Caco-2 (cell line): Measurements from ENCODE around the gene PRSS27. TPM values are rescaled to one million over a fixed set of nuclear protein-coding genes. Genes with fewer than 3 reads are reported as not detected.
A peak's percentile ranks its signal among the peaks of the same experiment; 100 is the strongest.

Source experiments
- BruUV-seq: library from RNA; stranded (reverse); fragments of 400-500 nt; replicated peaks from 2 replicates; lab custom pipeline; 2021; lab: Mats Ljungman, UMichigan
- CTCF ChIA-PET: fragments of 300-600 bp; sonication (Branson Sonifier 250); formaldehyde crosslinking; loops from one replicate; lab custom pipeline; 2022; ENCODE audit warnings: antibody characterized with exemption; lab: Charles Lee
- POLR2A ChIA-PET: fragments of 300-600 bp; sonication (Branson Sonifier 250); formaldehyde crosslinking; loops from one replicate; lab custom pipeline; 2022; ENCODE audit warnings: antibody characterized with exemption; lab: Charles Lee
- DNase-seq, 2 experiments: peaks; one replicate each; pipeline versions ENCODE4 v3.0.0 to v3.0.0-alpha.2; 2020 to 2022
- H3K27me3 ChIP-seq: replicated peaks from 2 replicates; pipeline ENCODE4 v1.6.0; 2011; ENCODE audit warnings: low read length; ENCODE audit not compliant: control insufficient read depth, insufficient read depth
- H3K36me3 ChIP-seq: 2 replicates; pipeline ENCODE4 v1.5.1; 2011; ENCODE audit warnings: low read length; ENCODE audit not compliant: control insufficient read depth, insufficient read depth
- H3K4me1 ChIP-seq: fragments of 250-450 bp; sonication (Bioruptor Pico); 2 replicates; pipeline ENCODE4 v1.5.1; 2020; ENCODE audit warnings: mild to moderate bottlenecking
- H3K4me3 ChIP-seq: 2 replicates; pipeline ENCODE4 v1.5.1; 2011; ENCODE audit warnings: low read depth, mild to moderate bottlenecking, control low read depth, low read length
- H3K9me3 ChIP-seq: fragments of 250-450 bp; sonication (Bioruptor Pico); 2 replicates; pipeline ENCODE4 v1.5.1; 2020; ENCODE audit warnings: mild to moderate bottlenecking, moderate library complexity
- H3K27ac Mint-ChIP-seq: one replicate; pipeline ENCODE4 v1.8.0; 2022; ENCODE audit warnings: mixed read lengths; ENCODE audit not compliant: unreplicated experiment
- H3K27me3 Mint-ChIP-seq: one replicate; pipeline ENCODE4 v1.8.0; 2022; ENCODE audit warnings: mixed read lengths; ENCODE audit not compliant: insufficient read depth, unreplicated experiment
- H3K36me3 Mint-ChIP-seq: one replicate; pipeline ENCODE4 v1.8.0; 2022; ENCODE audit warnings: mild to moderate bottlenecking, mixed read lengths; ENCODE audit not compliant: insufficient read depth, unreplicated experiment
- H3K4me1 Mint-ChIP-seq: one replicate; pipeline ENCODE4 v1.8.0; 2022; ENCODE audit warnings: low read depth, mixed read lengths; ENCODE audit not compliant: unreplicated experiment
- H3K4me3 Mint-ChIP-seq: one replicate; pipeline ENCODE4 v1.8.0; 2022; ENCODE audit warnings: mild to moderate bottlenecking, moderate library complexity, mixed read lengths; ENCODE audit not compliant: unreplicated experiment
- H3K9me3 Mint-ChIP-seq: one replicate; pipeline ENCODE4 v1.8.0; 2022; ENCODE audit warnings: mixed read lengths; ENCODE audit not compliant: unreplicated experiment
- CTCF ChIP-seq, 2 experiments: fragments of 200-600 bp in 1 of 2; IDR thresholded peaks; 1 replicate in 1 of 2; 2 replicates in 1 of 2; pipeline versions ENCODE4 v1.5.1 to v1.8.0; 2011 to 2022; ENCODE audit warnings: antibody characterized with exemption in 1 of 2, control low read depth in 1 of 2, inconsistent platforms in 1 of 2, low read depth in 1 of 2, low read length in 1 of 2, mild to moderate bottlenecking in 1 of 2, moderate library complexity in 1 of 2; ENCODE audit not compliant: insufficient read depth in 1 of 2, severe bottlenecking in 1 of 2, unreplicated experiment in 1 of 2
- intact Hi-C: fragments of 100-400 bp; cut with micrococcal nuclease; formaldehyde crosslinking; loops from one replicate; pipeline ENCODE4 v1.10.0; 2022; ENCODE audit not compliant: unreplicated experiment
- total RNA-seq: library from RNA; stranded (reverse); gene quantifications from 2 replicates; pipeline ENCODE4 v1.2.3, GENCODE V29; 2022

PRSS27 gene
- total RNA-seq, 1 experiment from 2014 or later: 1.1 TPM

DNA sequence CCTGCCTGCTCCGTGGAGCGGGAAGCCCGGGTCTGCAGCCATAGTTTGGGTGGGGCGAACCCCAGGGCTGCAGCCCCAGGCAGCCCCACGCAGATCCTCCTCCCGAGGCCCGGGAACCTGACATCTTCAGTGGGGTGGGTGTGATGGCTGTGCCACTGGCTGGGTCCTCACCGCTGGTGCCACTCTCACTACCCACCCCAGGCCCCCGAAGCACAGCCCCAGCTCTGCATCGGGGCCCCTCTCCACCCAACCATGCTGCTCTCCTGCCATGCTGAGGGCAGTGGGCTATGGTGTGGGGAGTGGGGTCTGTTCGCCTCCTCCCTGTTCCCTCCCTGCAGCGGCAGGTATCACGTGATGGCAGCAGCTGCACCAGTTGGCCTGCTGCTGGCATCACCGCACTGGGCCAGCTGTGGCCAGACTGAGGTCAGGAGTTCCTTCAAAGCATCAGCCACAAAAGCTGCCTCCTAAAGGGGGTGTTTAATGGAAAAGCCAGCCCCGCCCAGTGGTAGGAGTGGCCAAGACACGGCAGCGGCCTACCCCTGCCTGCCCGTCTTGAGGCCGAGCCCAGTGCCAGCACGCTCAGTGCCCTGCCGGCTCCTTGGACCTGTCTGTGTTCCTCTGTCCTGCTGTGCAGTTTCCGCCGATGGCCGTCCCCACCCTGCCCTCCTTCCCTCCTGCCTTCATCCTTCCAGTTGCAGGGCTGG is 26.9 kb downstream of the PRSS27 start:
- peak overlapping the region; percentile 59 for H3K27ac Mint-ChIP-seq
- H3K36me3 ChIP-seq: no peaks in the 10 kb centered on the region; the same call in 1 of the 2 replicates

GRCh38 chr16:2692251-2692947 is 27.6 kb downstream of the PRSS27 start:
- no peak overlapping the region for H3K4me3 Mint-ChIP-seq
- no peaks in the 10 kb centered on the region for H3K9me3 Mint-ChIP-seq
- no peaks in the 10 kb centered on the region for H3K27me3 Mint-ChIP-seq
- BruUV-seq: no TSS peak
- peaks cover 15% of the 10 kb centered on the region for H3K36me3 Mint-ChIP-seq
- no peaks in the 10 kb centered on the region for H3K9me3 ChIP-seq
- no peak overlapping the region for H3K4me3 ChIP-seq
- no peaks in the 10 kb centered on the region for H3K27me3 ChIP-seq
- intact Hi-C loops: no loop called here
- no peaks in the 10 kb centered on the region for H3K4me1 ChIP-seq
- H3K27ac Mint-ChIP-seq: no peak overlapping the region
- DNase-seq: no peak
- TF ChIP-seq CTCF (IDR thresholded peaks at IDR 0.05; ENCODE audit: insufficient read depth in 1 of 2, low read depth in 1 of 2, low read length in 1 of 2, severe bottlenecking in 1 of 2, unreplicated experiment in 1 of 2): no peak
- no peaks in the 10 kb centered on the region for H3K4me1 Mint-ChIP-seq
- ChIA-PET CTCF (no interaction called here), POLR2A (no interaction called here)
- no peaks in the 10 kb centered on the region; the same call in 1 of the 2 replicates for H3K36me3 ChIP-seq

More for the DNA sequence above, 26.9 kb downstream of the PRSS27 start:
- no peak for DNase-seq
- intact Hi-C loops: no loop called here
- TF ChIP-seq CTCF (IDR thresholded peaks at IDR 0.05; ENCODE audit: insufficient read depth in 1 of 2, low read depth in 1 of 2, low read length in 1 of 2, severe bottlenecking in 1 of 2, unreplicated experiment in 1 of 2): no peak
- BruUV-seq: no TSS peak
- no peak overlapping the region for H3K4me3 ChIP-seq
- no peak overlapping the region for H3K4me3 Mint-ChIP-seq
- no peaks in the 10 kb centered on the region for H3K9me3 Mint-ChIP-seq
- ChIA-PET POLR2A (no interaction called here), CTCF (no interaction called here)
- no peaks in the 10 kb centered on the region for H3K27me3 ChIP-seq
- H3K9me3 ChIP-seq: no peaks in the 10 kb centered on the region
- peaks cover 22% of the 10 kb centered on the region for H3K36me3 Mint-ChIP-seq
- no peaks in the 10 kb centered on the region for H3K27me3 Mint-ChIP-seq
- no peaks in the 10 kb centered on the region for H3K4me1 ChIP-seq
- H3K4me1 Mint-ChIP-seq: no peaks in the 10 kb centered on the region

- H3K4me3 ChIP-seq: no peak overlapping the region
- ChIA-PET CTCF (no interaction called here), POLR2A (no interaction called here)
- no peak overlapping the region for H3K4me3 Mint-ChIP-seq
- peaks cover 9% of the 10 kb centered on the region for H3K36me3 Mint-ChIP-seq
- intact Hi-C loops: no loop called here
- no peaks in the 10 kb centered on the region for H3K4me1 ChIP-seq
- no peaks in the 10 kb centered on the region for H3K27me3 Mint-ChIP-seq
- no peaks in the 10 kb centered on the region; the same call in 1 of the 2 replicates for H3K36me3 ChIP-seq
- H3K4me1 Mint-ChIP-seq: no peaks in the 10 kb centered on the region
- TF ChIP-seq CTCF (IDR thresholded peaks at IDR 0.05; ENCODE audit: insufficient read depth in 1 of 2, low read depth in 1 of 2, low read length in 1 of 2, severe bottlenecking in 1 of 2, unreplicated experiment in 1 of 2): no peak
- H3K9me3 Mint-ChIP-seq: no peaks in the 10 kb centered on the region
- H3K9me3 ChIP-seq: no peaks in the 10 kb centered on the region
- H3K27me3 ChIP-seq: no peaks in the 10 kb centered on the region
- no peak overlapping the region for H3K27ac Mint-ChIP-seq
- DNase-seq: no peak
- BruUV-seq: no TSS peak
Observed at GRCh38 chr16:2691491-2692248, 28.4 kb downstream of the PRSS27 start.
